Neural progenitor cell (in vitro differentiated cells): Measurements from ENCODE around the gene BRDT. TPM values are rescaled to one million over a fixed set of nuclear protein-coding genes. Genes with fewer than 3 reads are reported as not detected.

Experiments
- DNase-seq: peaks from one replicate; pipeline ENCODE4 v3.0.0-alpha.2; 2016; ENCODE audit warnings: low spot score
- H2AFZ ChIP-seq: fragments of 200-600 bp; sonication (generic); replicated peaks from 2 replicates; pipeline ENCODE4 v1.6.1; 2016; ENCODE audit warnings: antibody characterized with exemption
- H3F3A ChIP-seq: fragments of 200-600 bp; sonication (generic); 2 replicates; pipeline ENCODE4 v1.6.1; 2016; ENCODE audit warnings: antibody characterized with exemption, low read depth
- H3K27ac ChIP-seq: fragments of 200-600 bp; sonication (generic); 2 replicates; pipeline ENCODE4 v1.5.1; 2016; ENCODE audit warnings: mild to moderate bottlenecking
- H3K27me3 ChIP-seq: fragments of 200-600 bp; sonication (generic); 2 replicates; pipeline ENCODE4 v1.6.1; 2016; ENCODE audit warnings: mild to moderate bottlenecking, moderate library complexity
- H3K36me3 ChIP-seq: fragments of 200-600 bp; sonication (generic); 2 replicates; pipeline ENCODE4 v1.5.1; 2016
- H3K4me1 ChIP-seq: fragments of 200-600 bp; sonication (generic); 2 replicates; pipeline ENCODE4 v1.6.1; 2016; ENCODE audit warnings: mixed run types
- H3K4me2 ChIP-seq: fragments of 200-600 bp; sonication (generic); 2 replicates; pipeline ENCODE4 v1.6.1; 2016
- H3K4me3 ChIP-seq: fragments of 200-600 bp; sonication (generic); 2 replicates; pipeline ENCODE4 v1.5.1; 2016
- H3K79me2 ChIP-seq: fragments of 200-600 bp; sonication (generic); 2 replicates; pipeline ENCODE4 v1.6.1; 2016; ENCODE audit warnings: low read depth
- H3K9ac ChIP-seq: fragments of 200-600 bp; sonication (generic); 2 replicates; pipeline ENCODE4 v1.6.1; 2016
- H3K9me3 ChIP-seq: fragments of 200-600 bp; sonication (generic); 2 replicates; pipeline ENCODE4 v1.5.1; 2016; ENCODE audit warnings: low read depth
- H4K20me1 ChIP-seq: fragments of 200-600 bp; sonication (generic); 2 replicates; pipeline ENCODE4 v1.6.1; 2016; ENCODE audit warnings: low read depth
- H3K27ac Mint-ChIP-seq: 3 replicates; pipeline ENCODE4 v1.8.0; 2021; ENCODE audit warnings: mixed read lengths
- H3K27me3 Mint-ChIP-seq: 2 replicates; pipeline ENCODE4 v1.8.0; 2022; ENCODE audit warnings: low read depth, mild to moderate bottlenecking, inconsistent platforms, moderate library complexity, mixed read lengths; ENCODE audit not compliant: insufficient read depth
- H3K36me3 Mint-ChIP-seq: 3 replicates; pipeline ENCODE4 v1.8.0; 2021; ENCODE audit warnings: mixed read lengths
- H3K4me1 Mint-ChIP-seq: 3 replicates; pipeline ENCODE4 v1.8.0; 2021; ENCODE audit warnings: mixed read lengths
- H3K4me3 Mint-ChIP-seq: 3 replicates; pipeline ENCODE4 v1.8.0; 2021; ENCODE audit warnings: mild to moderate bottlenecking, moderate library complexity, mixed read lengths
- H3K9me3 Mint-ChIP-seq: 3 replicates; pipeline ENCODE4 v1.8.0; 2020; ENCODE audit warnings: mixed read lengths
- EZH2 ChIP-seq: fragments of 200-600 bp; sonication (generic); IDR thresholded peaks from 2 replicates; pipeline ENCODE4 v1.6.1; 2017; ENCODE audit warnings: antibody characterized with exemption, mild to moderate bottlenecking, moderate library complexity
- EZH2phosphoT487 ChIP-seq: fragments of 200-600 bp; sonication (generic); IDR thresholded peaks from 2 replicates; pipeline ENCODE4 v1.6.1; 2017; ENCODE audit warnings: antibody characterized with exemption
- total RNA-seq: library from RNA; depleted of rRNA; stranded (reverse); fragments of >200 nt; gene quantifications from 2 replicates; pipeline ENCODE4 v1.2.3, GENCODE V29; 2015; ENCODE audit warnings: low replicate concordance
- TF ChIP-seq, protein P1 (sequence below): fragments of 200-600 bp; sonication (generic); IDR thresholded peaks from 2 replicates; pipeline ENCODE4 v1.5.1; 2017; ENCODE audit warnings: antibody characterized with exemption, mild to moderate bottlenecking

Gene BRDT
- total RNA-seq, 1 donor from 2014 or later = not detected

DNA sequence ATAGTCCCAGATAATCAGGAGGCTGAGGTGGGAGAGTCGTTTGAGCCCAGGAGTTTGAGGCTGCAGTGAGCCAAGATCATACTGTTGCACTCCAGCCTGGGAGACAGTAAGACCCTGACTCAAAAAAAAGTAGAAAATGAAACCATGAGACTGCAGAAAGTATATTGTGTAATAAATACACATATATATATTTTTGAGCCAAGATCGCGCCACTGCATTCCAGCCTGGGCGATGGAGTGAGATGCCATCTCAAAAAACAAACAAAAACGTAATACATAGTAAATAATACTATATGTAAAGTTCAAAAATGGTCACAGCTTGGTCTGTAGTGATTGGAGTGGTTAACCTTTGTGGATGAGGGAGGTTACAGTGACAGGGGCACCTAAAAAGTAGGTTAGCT lies 9.7 kb downstream of the BRDT start:
- TF ChIP-seq EZH2 = no peak
- no peak for TF ChIP-seq EZH2phosphoT487
- TF ChIP-seq, protein P1, sequence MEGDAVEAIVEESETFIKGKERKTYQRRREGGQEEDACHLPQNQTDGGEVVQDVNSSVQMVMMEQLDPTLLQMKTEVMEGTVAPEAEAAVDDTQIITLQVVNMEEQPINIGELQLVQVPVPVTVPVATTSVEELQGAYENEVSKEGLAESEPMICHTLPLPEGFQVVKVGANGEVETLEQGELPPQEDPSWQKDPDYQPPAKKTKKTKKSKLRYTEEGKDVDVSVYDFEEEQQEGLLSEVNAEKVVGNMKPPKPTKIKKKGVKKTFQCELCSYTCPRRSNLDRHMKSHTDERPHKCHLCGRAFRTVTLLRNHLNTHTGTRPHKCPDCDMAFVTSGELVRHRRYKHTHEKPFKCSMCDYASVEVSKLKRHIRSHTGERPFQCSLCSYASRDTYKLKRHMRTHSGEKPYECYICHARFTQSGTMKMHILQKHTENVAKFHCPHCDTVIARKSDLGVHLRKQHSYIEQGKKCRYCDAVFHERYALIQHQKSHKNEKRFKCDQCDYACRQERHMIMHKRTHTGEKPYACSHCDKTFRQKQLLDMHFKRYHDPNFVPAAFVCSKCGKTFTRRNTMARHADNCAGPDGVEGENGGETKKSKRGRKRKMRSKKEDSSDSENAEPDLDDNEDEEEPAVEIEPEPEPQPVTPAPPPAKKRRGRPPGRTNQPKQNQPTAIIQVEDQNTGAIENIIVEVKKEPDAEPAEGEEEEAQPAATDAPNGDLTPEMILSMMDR = no peak
- H3K27ac Mint-ChIP-seq = no peak overlapping the region
- H3K9me3 Mint-ChIP-seq = no peaks in the 10 kb centered on the region
- no peak overlapping the region for H3K27ac ChIP-seq
- H4K20me1 ChIP-seq = no peaks in the 10 kb centered on the region
- no peak overlapping the region for H3K4me2 ChIP-seq
- no peaks in the 10 kb centered on the region for H3K9me3 ChIP-seq
- no peak overlapping the region for H3K9ac ChIP-seq
- H3K4me3 Mint-ChIP-seq = no peak overlapping the region
- H3K4me1 Mint-ChIP-seq = no peaks in the 10 kb centered on the region
- no peaks in the 10 kb centered on the region for H3K27me3 ChIP-seq
- H3F3A ChIP-seq = no peaks in the 10 kb centered on the region
- no peak overlapping the region for H3K4me3 ChIP-seq
- H2AFZ ChIP-seq = no peak overlapping the region
- H3K4me1 ChIP-seq = no peaks in the 10 kb centered on the region
- no peak for DNase-seq
- H3K36me3 ChIP-seq = no peaks in the 10 kb centered on the region
- no peaks in the 10 kb centered on the region for H3K36me3 Mint-ChIP-seq
- no peaks in the 10 kb centered on the region for H3K79me2 ChIP-seq
- no peaks in the 10 kb centered on the region for H3K27me3 Mint-ChIP-seq

DNA sequence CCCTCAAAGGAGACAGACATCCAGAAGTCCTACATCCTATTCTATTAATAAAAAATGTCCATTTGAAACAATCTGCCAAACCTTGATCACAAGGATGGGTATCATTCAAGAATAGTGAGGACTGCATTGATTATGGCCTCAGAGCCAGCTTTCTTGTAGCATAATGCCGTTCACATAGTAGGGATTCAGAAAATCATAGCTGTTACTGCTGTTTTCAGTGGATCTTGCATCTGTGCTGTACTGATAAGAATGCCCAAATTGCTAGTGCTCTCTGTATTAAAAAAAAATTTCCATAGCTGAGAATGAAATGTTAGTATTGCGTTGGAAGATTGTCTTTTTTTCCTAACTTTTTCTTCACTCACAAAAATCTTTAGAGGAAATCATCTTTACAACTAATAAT lies 19.1 kb downstream of the BRDT start:
- Histone ChIP-seq H3K9me3 (no peaks in the 10 kb centered on the region), H2AFZ (no peak overlapping the region), H3K27me3 (no peaks in the 10 kb centered on the region), H3K4me1 (no peaks in the 10 kb centered on the region), H3K27ac (no peak overlapping the region), H3K4me3 (no peak overlapping the region), H3F3A (no peaks in the 10 kb centered on the region), H3K36me3 (no peaks in the 10 kb centered on the region), H3K79me2 (no peaks in the 10 kb centered on the region), H3K9ac (no peak overlapping the region), H3K4me2 (no peak overlapping the region), H4K20me1 (no peaks in the 10 kb centered on the region)
- H3K4me1 Mint-ChIP-seq = no peaks in the 10 kb centered on the region
- no peaks in the 10 kb centered on the region for H3K27me3 Mint-ChIP-seq
- TF ChIP-seq EZH2phosphoT487 (no peak), EZH2 (no peak)
- TF ChIP-seq, protein P1 = no peak
- no peak for DNase-seq
- H3K27ac Mint-ChIP-seq = no peak overlapping the region
- H3K36me3 Mint-ChIP-seq = no peaks in the 10 kb centered on the region
- H3K9me3 Mint-ChIP-seq = no peaks in the 10 kb centered on the region
- H3K4me3 Mint-ChIP-seq = no peak overlapping the region

DNA sequence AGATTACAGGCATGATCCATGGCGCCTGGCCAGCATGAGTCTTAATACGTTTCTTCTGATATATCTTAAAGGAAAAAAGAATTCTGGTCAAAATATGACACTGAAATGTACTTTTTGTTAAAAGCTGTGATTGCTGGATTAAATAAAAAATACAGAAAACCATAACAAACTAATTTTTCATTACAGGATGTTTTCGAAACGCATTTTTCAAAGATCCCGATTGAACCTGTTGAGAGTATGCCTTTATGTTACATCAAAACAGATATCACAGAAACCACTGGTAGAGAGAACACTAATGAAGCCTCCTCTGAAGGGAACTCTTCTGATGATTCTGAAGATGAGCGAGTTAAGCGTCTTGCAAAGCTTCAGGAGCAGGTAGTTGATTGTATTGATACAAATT lies 30.2 kb downstream of the BRDT start:
- Histone ChIP-seq H3K27ac (no peak overlapping the region), H3K36me3 (no peaks in the 10 kb centered on the region), H3F3A (no peaks in the 10 kb centered on the region), H3K27me3 (no peaks in the 10 kb centered on the region), H4K20me1 (no peaks in the 10 kb centered on the region), H3K4me3 (no peak overlapping the region), H2AFZ (no peak overlapping the region), H3K9ac (no peak overlapping the region), H3K4me2 (no peak overlapping the region), H3K79me2 (no peaks in the 10 kb centered on the region), H3K9me3 (no peaks in the 10 kb centered on the region), H3K4me1 (no peaks in the 10 kb centered on the region)
- Mint-ChIP-seq H3K27me3 (peaks cover 2% of the 10 kb centered on the region), H3K4me1 (no peaks in the 10 kb centered on the region), H3K36me3 (no peaks in the 10 kb centered on the region), H3K9me3 (no peaks in the 10 kb centered on the region), H3K4me3 (no peak overlapping the region), H3K27ac (no peak overlapping the region)
- DNase-seq = no peak
- TF ChIP-seq EZH2phosphoT487 (no peak), EZH2 (no peak)
- TF ChIP-seq, protein P1 = no peak
